HG02642 (cell line): Measurements from ENCODE around the gene TMEM270.
"Not testable (repeated sequence)": the region's sequence is repeated elsewhere in the genome, so short reads cannot be mapped to it uniquely, and the experiment has no call there.

ENCODE experiments used
- ATAC-seq: cut with Tn5 transposase; IDR thresholded peaks from one replicate; pipeline ENCODE4 v1.9.1; 2021; ENCODE audit warnings: mild to moderate bottlenecking; ENCODE audit not compliant: unreplicated experiment, poor library complexity

Gene TMEM270

GRCh38 chr7:73882047-73882402, 21.1 kb downstream of the TMEM270 start:
- no peak for ATAC-seq

DNA sequence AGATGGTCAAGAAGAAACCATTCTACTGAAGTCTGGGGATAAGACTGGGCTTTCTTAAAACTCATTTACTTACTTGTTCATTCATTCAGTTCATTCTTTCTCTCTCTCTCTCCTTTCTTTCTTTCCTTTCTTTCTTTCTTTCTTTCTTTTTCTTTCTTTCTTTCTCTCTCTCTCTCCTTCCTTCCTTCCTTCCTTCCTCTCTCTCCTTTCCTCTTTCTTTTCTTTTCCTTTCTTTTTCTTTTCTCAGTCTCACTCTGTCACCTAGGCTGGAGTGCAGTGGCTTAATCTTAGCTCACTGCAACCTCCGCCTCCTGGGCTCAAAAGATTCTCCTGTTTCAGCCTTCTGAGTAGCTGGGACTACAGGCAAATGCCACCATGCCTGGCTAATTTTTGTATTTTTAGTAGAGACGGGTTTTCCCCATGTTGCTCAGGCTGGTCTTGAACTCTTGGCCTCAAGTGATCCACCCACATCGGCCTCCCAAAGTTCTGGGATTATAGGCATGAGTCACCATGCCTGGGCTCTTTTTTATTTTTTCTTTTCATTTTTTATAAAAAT, 24.0 kb downstream of the TMEM270 start:
- ATAC-seq = not testable (repeated sequence)

- no peak for ATAC-seq
These were observed 24.5 kb downstream of the TMEM270 start for GRCh38 chr7:73885433-73885974.

DNA sequence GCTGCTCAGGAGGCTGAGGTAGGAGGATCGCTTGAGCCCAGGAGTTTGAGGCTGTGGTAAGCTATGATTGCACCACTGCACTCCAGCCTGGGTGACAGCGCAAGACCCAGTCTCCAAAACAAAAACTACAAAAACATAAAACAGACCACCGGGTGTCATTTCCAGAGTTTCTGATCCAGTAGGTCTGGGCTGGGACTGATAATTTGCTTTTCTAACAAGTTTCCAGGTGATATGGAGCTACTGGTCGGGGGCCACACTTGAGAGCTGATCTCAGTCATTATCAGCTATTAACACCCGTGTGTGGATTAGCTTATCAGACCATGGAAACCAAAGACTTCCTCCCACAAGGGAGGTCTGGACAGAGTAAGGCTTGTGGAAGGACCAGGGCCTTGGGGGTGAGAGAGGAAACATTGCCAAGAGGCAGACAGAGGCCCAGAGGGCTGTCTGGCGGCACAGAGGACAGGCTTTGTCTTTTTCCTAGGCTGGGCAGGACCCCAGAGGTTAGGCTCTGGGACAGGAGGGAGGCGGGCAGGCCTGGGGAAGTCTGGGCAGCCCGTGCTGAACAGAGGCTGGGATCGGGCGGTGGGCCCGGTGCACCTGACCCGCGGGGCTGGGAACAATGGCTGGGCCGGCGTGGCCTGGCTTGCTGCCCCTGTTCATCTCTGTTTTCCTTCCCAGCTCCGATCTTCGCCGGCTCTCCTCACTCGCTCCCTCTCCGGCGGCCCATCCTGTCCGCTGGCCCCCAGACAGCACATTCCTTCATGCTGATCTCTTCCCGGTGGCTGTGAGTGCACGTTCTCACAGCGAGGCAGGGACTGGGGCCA, 25.2 kb downstream of the TMEM270 start:
- no peak for ATAC-seq

DNA sequence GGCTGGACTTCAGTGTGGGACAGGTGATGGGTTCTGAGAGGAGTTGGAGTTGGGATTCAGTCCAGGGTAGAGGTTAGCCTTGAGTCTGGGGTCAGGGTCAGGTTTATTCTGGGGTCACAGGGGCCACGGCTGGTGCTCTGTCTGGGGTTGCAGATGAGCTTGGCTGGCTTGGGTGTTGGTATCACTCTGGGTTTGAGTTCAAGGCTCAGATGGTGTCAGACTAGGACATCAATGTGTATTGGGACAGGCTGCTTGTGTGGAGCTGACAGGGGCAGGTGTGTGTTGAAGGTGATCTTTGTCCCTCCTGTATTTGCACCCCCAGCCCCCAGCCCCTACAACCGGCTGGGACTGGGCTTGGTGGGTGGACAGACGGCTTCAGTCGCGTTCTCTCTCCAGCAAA, 26.8 kb downstream of the TMEM270 start:
- ATAC-seq = no peak

DNA sequence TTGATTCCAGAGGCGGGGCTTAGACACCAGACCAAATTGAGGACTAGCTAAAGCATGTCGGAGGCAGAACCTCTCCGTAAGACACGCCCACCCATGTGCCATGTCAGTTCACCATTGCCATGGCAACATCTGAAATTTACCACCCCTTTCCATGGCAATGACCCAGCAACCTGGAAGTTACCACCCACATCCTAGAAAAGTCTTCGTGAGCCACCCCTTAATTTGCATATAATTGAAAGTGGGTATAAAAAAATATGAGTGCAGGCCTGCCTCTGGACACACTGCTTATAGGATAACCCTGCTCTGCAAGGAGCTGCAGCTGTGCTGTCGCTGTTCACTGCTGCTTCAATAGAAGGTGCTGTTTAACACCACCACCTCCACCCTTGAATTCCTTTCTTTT, 28.0 kb downstream of the TMEM270 start:
- ATAC-seq = no peak

- ATAC-seq = no peak
These were observed 29.7 kb downstream of the TMEM270 start for GRCh38 chr7:73890555-73891147.

GRCh38 chr7:73891178-73891885, 30.4 kb downstream of the TMEM270 start:
- no peak for ATAC-seq

- ATAC-seq = no peak
These were observed 31.3 kb downstream of the TMEM270 start for GRCh38 chr7:73892003-73892999.

GRCh38 chr7:73893342-73894101, 32.6 kb downstream of the TMEM270 start:
- no peak for ATAC-seq

DNA sequence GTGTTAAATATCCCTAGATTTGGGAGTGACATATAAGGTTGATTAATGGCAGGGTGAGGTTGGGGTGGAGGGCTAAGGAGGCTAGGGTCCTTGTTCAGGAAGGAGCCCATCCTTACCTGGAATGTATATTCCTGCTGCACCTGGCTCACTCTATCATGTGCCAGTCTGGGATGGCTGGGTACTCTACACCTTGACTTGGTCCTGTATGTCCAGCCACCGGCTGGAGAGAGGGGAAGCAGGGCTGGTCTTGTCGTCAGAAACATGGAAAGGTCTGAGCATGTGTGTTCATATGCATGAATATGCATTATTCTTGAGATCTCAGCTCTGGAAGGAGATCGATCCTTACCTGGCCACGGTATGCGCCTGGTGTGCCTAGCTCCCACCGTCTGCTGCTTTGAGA, 33.2 kb downstream of the TMEM270 start:
- no peak for ATAC-seq

DNA sequence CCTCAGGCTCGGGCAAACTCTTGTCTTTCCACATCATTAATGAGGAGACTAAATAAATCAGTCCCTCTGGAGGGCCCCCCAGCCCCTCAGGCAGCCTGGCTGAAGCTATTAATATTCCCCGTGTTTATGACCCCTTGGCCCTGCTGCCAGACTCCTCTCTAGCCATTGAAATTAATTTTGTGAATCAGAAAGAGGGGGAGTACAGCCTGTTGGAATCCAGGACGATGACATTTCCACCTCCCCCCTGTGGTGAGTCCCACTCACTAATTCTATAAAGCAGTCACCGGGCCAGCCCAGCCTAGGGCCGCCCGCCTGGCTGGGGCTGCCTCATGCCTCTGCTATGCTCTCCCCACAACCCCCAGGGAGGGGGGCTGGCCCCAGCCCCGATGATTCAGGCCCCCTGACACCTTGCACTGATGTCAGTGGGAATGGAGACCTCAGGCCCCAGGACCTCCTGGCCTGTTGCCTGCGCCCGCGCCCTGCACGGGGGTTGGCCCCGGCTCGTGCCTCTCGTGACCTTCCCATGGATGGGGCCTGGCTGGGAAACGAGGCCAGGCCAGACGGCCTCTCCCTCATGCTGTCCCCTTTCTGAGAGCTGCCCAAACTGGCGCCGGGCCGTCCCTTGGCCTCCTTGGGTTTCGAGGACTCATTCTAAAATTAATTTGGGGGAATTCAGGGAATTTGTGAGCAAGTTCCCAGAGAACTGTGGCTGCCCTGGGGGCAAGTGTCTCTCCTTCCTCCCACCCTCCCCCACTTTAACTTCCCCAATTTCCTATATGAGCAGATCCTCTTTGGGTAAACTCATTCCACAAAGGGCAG, 34.0 kb downstream of the TMEM270 start:
- no peak for ATAC-seq

- no peak for ATAC-seq
These were observed 34.7 kb downstream of the TMEM270 start for GRCh38 chr7:73895626-73896025.

- no peak for ATAC-seq
These were observed 35.5 kb downstream of the TMEM270 start for GRCh38 chr7:73896454-73896853.

DNA sequence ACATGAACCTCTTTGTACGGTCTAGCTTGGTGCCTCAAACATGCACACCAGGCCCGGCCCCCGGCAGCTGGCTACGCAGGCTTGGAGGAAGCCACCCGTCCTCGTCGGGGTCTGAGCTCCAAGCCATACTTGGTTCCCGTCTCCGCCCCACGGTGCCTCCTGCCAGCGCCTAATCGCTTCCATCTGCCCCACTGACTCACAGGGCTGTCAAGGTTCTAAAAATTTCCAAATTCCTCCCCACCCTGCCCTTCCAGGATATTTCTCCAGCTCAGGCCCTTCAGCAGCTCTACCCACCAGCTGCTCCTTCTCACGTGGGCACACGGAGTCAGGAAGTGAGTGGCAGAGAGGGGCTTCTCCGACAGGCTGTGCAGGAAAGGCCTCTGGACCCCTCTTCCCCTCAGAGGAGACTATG, 38.8 kb downstream of the TMEM270 start:
- ATAC-seq = no peak

GRCh38 chr7:73900286-73900685, 39.3 kb downstream of the TMEM270 start:
- no peak for ATAC-seq

DNA sequence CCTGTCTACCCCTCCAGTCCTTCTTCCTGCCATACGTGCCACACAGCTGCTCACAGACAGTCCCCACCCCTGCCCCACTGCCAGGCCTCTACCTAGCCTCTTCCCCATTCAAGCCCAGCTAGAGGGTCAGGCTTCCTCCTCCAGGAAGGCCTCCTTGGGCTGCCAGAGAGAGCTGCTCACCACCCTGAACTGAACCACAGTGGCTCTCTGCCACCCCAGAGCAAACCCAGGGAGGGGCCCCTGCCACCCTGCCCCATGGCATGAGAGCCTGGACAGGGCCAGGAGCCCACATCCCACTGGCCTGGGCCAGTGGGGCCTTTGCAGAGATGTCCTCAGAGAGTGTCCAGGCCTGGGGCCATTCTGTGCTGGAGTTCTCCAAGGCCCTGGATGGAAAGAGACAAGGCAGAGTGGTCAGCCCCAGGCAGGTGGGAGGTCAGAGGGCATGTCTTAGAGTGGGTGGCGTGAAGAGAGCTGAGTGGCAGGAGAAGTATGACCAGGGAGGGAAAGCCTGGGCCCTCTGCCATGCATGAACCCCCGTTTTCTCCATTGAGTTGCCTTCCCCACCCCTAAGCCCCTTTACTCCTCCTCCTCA, 40.4 kb downstream of the TMEM270 start:
- no peak for ATAC-seq
